Measurements from ENCODE around the gene MEGF6. TPM values are rescaled to one million over a fixed set of nuclear protein-coding genes. Genes with fewer than 3 reads are reported as not detected.
A peak's percentile ranks its signal among the peaks of the same experiment; 100 is the strongest.

Gene MEGF6
- total RNA-seq, 1 experiment from 2014 or later, result 21.3 TPM

DNA sequence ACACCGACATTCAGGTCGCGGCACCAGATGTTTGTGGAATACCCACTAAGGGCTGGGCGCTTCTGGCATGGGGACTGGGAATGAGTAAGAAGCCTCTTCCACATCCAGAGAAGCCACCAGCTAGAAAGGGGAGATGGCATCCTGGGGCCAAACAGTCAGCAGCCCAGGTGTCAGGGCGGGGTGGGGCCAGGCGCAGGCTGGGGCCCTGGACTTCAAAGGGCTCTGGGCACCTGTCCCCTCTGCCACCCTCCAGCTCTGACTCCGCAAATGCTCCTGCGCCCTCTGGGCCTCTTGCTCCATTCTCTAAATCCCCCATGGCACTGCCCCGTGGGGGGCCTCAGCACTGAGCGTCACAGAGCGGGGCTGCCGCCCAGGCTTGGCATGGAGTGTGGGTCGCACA lies 70.4 kb downstream of the MEGF6 start:
- no peak overlapping the region for H3K18ac ChIP-seq (ENCODE audit: insufficient read length, low read depth, low read length)

More for the DNA sequence above, 70.4 kb downstream of the MEGF6 start:
- no peak overlapping the region for H4K8ac ChIP-seq (replicated peaks; ENCODE audit: insufficient read length, low read depth, low read length)
- H3K27ac ChIP-seq (ENCODE audit: insufficient read length, low read depth, low read length), result no peak overlapping the region
- no peak overlapping the region for H2BK20ac ChIP-seq (ENCODE audit: low read depth, low read length, poor library complexity, severe bottlenecking)
- no peak overlapping the region for H3K4ac ChIP-seq (ENCODE audit: low read depth, low read length)
- no peak overlapping the region for H2AK5ac ChIP-seq (ENCODE audit: insufficient read length, low read length)
- H3K14ac ChIP-seq (ENCODE audit: insufficient read depth, low read length), result no peak overlapping the region
- H3K9me3 Mint-ChIP-seq, result no peaks in the 10 kb centered on the region
- H3K4me2 ChIP-seq (ENCODE audit: insufficient read depth, insufficient read length, low read length), result no peak overlapping the region
- no peaks in the 10 kb centered on the region for H3K79me2 ChIP-seq (ENCODE audit: insufficient read depth, low read length)
- no peak overlapping the region for H2BK120ac ChIP-seq (ENCODE audit: low read depth, low read length, poor library complexity, severe bottlenecking)
- H2BK5ac ChIP-seq (ENCODE audit: insufficient read length, low read length), result no peak overlapping the region
- no peak overlapping the region for H3K9ac ChIP-seq (ENCODE audit: extremely low read depth, insufficient read length, low read length)
- H3K23me2 ChIP-seq (ENCODE audit: insufficient read length, low read depth, low read length, poor library complexity, severe bottlenecking), result peaks cover 2% of the 10 kb centered on the region
- no peaks in the 10 kb centered on the region for H3K27me3 ChIP-seq (ENCODE audit: insufficient read depth, low read length)
- no peak overlapping the region for H3T11ph ChIP-seq (ENCODE audit: low read length)
- H4K5ac ChIP-seq (ENCODE audit: insufficient read length, low read depth, low read length), result no peak overlapping the region
- H3K9me3 ChIP-seq (ENCODE audit: control insufficient read depth, low read depth, low read length), result no peaks in the 10 kb centered on the region
- no peak overlapping the region for H3K4me3 Mint-ChIP-seq
- DNase-seq, result no peak
- peaks cover 0 to 14% of the 10 kb centered on the region in 2 experiments; a peak in 2 of 4 replicates for H3K4me1 Mint-ChIP-seq
- H2AFZ ChIP-seq (ENCODE audit: low read length), result no peak overlapping the region
- H3K36me3 Mint-ChIP-seq (ENCODE audit: insufficient read depth in 1 of 3, low read depth in 3 of 3), result no peaks in the 10 kb centered on the region
- peaks cover 1% of the 10 kb centered on the region for H3K27me3 Mint-ChIP-seq (ENCODE audit: low read depth)
- H4K20me1 ChIP-seq (ENCODE audit: control insufficient read depth, insufficient read depth, insufficient read length), result no peaks in the 10 kb centered on the region
- H3K27ac Mint-ChIP-seq, result peak overlapping the region in 1 of 3 experiments; percentile 28; a peak in 1 of 7 replicates
- no peak overlapping the region for H3K23ac ChIP-seq (ENCODE audit: insufficient read length, low read depth, low read length)
- H4K91ac ChIP-seq (ENCODE audit: insufficient read length, low read depth, low read length), result no peak overlapping the region
- no peak for TF ChIP-seq CTCF (conservative IDR thresholded peaks at IDR 0.05)
- no peak overlapping the region for H3K56ac ChIP-seq (ENCODE audit: insufficient read length, low read depth, low read length)
- no peaks in the 10 kb centered on the region for H3K79me1 ChIP-seq (ENCODE audit: insufficient read depth, low read depth, low read length, poor library complexity, severe bottlenecking)
- no CpG with 5 or more reads among the region's 13 CpGs for WGBS (ENCODE audit: extremely low coverage, insufficient read length, low lambda C conversion rate)
- H2BK12ac ChIP-seq (ENCODE audit: insufficient read length, low read depth, low read length), result no peak overlapping the region
- H3K4me1 ChIP-seq (ENCODE audit: insufficient read depth, low read length), result no peaks in the 10 kb centered on the region; the same call in 1 of the 2 replicates
- no peak overlapping the region for H2BK15ac ChIP-seq (ENCODE audit: low read depth, low read length)
